ENCODE data around the gene PA2G4.

The PA2G4 gene

DNA sequence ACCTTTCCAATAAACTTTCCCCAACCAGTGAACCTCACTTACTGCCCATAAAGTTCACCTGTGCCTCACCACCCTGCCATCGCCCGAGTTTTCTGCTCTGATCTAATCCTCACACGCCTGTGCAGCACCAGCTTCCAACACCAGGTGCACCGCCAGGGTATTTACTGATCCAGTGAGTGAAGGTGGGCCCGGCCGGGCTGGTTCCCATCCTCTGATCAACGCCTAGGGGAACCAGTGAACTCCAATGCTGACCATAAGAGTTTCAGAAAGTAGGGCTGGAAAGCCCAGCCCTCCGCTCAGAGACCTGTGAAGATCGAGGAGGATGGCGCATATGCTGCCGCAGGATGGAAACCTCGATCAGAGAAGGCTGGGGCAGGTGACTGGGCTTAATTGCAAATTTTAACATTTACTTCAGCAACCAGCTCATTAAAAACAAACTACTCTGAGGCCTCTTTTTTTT is 47.3 kb downstream of the PA2G4 start:
- H3K9ac ChIP-seq (ENCODE audit: low read length) = peak overlapping the region; percentile 86
- H2AFZ ChIP-seq (ENCODE audit: low read depth, low read length) = peak overlapping the region; percentile 88
- peaks cover 8% of the 10 kb centered on the region; the same call in 1 of the 2 replicates for H3K79me2 ChIP-seq (ENCODE audit: low read length)
- TF ChIP-seq, protein P1, sequence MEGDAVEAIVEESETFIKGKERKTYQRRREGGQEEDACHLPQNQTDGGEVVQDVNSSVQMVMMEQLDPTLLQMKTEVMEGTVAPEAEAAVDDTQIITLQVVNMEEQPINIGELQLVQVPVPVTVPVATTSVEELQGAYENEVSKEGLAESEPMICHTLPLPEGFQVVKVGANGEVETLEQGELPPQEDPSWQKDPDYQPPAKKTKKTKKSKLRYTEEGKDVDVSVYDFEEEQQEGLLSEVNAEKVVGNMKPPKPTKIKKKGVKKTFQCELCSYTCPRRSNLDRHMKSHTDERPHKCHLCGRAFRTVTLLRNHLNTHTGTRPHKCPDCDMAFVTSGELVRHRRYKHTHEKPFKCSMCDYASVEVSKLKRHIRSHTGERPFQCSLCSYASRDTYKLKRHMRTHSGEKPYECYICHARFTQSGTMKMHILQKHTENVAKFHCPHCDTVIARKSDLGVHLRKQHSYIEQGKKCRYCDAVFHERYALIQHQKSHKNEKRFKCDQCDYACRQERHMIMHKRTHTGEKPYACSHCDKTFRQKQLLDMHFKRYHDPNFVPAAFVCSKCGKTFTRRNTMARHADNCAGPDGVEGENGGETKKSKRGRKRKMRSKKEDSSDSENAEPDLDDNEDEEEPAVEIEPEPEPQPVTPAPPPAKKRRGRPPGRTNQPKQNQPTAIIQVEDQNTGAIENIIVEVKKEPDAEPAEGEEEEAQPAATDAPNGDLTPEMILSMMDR (IDR thresholded peaks at IDR 0.05; ENCODE audit: low read depth, low read length) = peak; percentile 34
- TF ChIP-seq EZH2phosphoT487 (IDR thresholded peaks at IDR 0.05; ENCODE audit: low read depth) = no peak
- H4K20me1 ChIP-seq (ENCODE audit: insufficient read depth, low read length) = no peaks in the 10 kb centered on the region
- peaks cover 11% of the 10 kb centered on the region for H3K4me1 ChIP-seq (ENCODE audit: low read length)
- H3K4me2 ChIP-seq (ENCODE audit: low read length) = peak overlapping the region; percentile 91
- no peaks in the 10 kb centered on the region for H3K27me3 ChIP-seq (ENCODE audit: low read depth, low read length)
- H3K27ac ChIP-seq (ENCODE audit: low read length) = peak overlapping the region; percentile 78
- no peaks in the 10 kb centered on the region for H3K9me3 ChIP-seq (ENCODE audit: insufficient read depth, low read length)
- H3K36me3 ChIP-seq (replicated peaks; ENCODE audit: low read depth, low read length) = no peaks in the 10 kb centered on the region
- peak overlapping the region; percentile 91 for H3K4me3 ChIP-seq (ENCODE audit: low read length)

DNA sequence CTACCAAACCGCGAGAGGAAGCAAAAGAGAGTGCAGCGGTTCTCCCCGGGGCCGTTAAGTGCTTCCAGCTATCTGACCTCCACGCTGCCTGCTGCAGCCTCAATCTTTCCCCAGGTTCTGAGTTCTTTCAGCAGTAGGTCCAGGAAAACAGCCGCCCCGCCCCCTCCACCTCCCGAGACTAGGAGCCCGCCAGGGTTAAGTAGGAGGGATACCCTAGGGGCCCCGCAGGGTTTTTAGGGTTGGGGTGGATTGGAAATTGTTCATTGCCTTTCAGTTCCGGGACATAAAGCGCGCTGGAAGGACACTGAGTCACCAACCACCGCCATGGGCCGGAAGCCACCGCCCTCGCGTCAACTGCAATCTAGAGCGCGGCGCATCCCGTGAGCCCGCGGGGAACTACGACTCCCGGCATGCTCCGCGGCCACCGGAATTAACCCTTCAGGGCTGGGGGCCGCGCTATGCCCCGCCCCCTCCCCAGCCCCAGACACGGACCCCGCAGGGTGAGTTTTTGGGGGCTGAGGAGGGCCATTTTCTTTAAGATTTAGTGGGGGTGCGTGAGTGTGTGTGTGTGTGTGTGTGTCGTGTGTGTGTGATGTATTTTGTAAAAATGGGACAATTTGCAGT is 47.9 kb downstream of the PA2G4 start, which contains the start of gene MYL6B:
TSS of gene MYL6B (plus strand) at position 456 of the 624 bp plus-strand sequence. CDS start 1,332 bp downstream, outside the sequence.
- Histone ChIP-seq H3K9ac (ENCODE audit: low read length) (peak within 1 kb of the TSS; percentile 86), H3K36me3 (replicated peaks; ENCODE audit: low read depth, low read length) (no peaks in the 10 kb centered on the region), H3K9me3 (ENCODE audit: insufficient read depth, low read length) (no peaks in the 10 kb centered on the region), H3K4me1 (ENCODE audit: low read length) (peaks cover 15% of the 10 kb centered on the region), H3K27ac (ENCODE audit: low read length) (peak within 1 kb of the TSS; percentile 78), H3K79me2 (ENCODE audit: low read length) (peaks cover 8% of the 10 kb centered on the region; the same call in 1 of the 2 replicates), H3K27me3 (ENCODE audit: low read depth, low read length) (no peaks in the 10 kb centered on the region), H3K4me2 (ENCODE audit: low read length) (peak within 1 kb of the TSS; percentile 94), H2AFZ (ENCODE audit: low read depth, low read length) (peak within 1 kb of the TSS; percentile 88), H3K4me3 (ENCODE audit: low read length) (peak within 1 kb of the TSS; percentile 91), H4K20me1 (ENCODE audit: insufficient read depth, low read length) (no peaks in the 10 kb centered on the region)
- no peak for TF ChIP-seq EZH2phosphoT487 (IDR thresholded peaks at IDR 0.05; ENCODE audit: low read depth)
- TF ChIP-seq, protein P1 (IDR thresholded peaks at IDR 0.05; ENCODE audit: low read depth, low read length) = no peak

DNA sequence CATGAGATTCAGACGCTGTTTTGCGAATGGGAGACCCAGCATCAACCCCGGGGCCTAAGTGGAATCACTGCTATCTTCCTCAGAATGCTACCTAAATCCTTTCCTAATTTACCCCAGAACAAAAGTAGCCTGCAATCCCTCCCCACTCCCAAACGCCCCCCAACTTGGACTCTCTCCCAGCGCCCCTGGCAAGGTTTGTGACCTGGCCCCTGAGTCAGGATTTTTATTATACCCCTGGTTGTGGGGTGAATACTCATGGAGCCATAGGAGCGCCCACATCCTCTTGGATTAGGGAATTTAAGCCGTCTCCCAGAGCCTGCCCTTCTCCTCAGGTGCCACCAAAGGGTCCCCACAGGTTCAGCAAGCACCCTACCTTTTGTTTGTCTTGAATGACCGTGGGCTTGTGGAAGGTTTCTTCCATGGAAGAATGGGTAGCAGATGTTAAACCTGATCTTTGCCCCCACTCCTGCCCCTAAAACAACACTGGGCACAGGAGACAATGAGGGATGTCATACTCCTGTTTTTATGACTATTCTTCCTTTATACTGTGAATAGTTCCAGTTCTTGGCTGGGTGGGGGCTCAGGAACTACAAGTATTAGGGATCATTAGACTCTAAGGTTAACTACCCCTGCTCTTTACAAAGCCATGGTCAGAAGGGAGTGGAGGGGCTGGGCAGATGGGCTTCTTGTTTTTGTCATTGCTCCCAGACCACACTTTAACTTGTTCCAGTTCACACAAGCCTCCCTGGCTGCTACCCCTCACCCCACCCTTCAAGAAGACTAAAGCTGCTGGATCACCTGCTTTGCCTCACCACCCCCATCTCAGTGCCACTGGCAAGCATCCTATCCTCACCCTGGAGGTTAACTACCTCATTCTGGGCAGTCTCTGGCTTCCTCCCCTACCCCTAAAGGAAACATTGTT is 48.7 kb downstream of the PA2G4 start:
- peak overlapping the region; percentile 91 for H3K4me3 ChIP-seq (ENCODE audit: low read length)
- no peak for TF ChIP-seq EZH2phosphoT487 (IDR thresholded peaks at IDR 0.05; ENCODE audit: low read depth)
- TF ChIP-seq, protein P1 (IDR thresholded peaks at IDR 0.05; ENCODE audit: low read depth, low read length) = no peak
- H3K9ac ChIP-seq (ENCODE audit: low read length) = peak overlapping the region; percentile 86
- H3K4me1 ChIP-seq (ENCODE audit: low read length) = peaks cover 17% of the 10 kb centered on the region
- H3K9me3 ChIP-seq (ENCODE audit: insufficient read depth, low read length) = no peaks in the 10 kb centered on the region
- peak overlapping the region; percentile 94 for H3K4me2 ChIP-seq (ENCODE audit: low read length)
- H3K79me2 ChIP-seq (ENCODE audit: low read length) = peaks cover 8% of the 10 kb centered on the region; the same call in 1 of the 2 replicates
- no peaks in the 10 kb centered on the region for H3K27me3 ChIP-seq (ENCODE audit: low read depth, low read length)
- peak overlapping the region; percentile 6; the same call in 1 of the 2 replicates for H2AFZ ChIP-seq (ENCODE audit: low read depth, low read length)
- H3K36me3 ChIP-seq (replicated peaks; ENCODE audit: low read depth, low read length) = no peaks in the 10 kb centered on the region
- H4K20me1 ChIP-seq (ENCODE audit: insufficient read depth, low read length) = no peaks in the 10 kb centered on the region
- no peak overlapping the region for H3K27ac ChIP-seq (ENCODE audit: low read length)

DNA sequence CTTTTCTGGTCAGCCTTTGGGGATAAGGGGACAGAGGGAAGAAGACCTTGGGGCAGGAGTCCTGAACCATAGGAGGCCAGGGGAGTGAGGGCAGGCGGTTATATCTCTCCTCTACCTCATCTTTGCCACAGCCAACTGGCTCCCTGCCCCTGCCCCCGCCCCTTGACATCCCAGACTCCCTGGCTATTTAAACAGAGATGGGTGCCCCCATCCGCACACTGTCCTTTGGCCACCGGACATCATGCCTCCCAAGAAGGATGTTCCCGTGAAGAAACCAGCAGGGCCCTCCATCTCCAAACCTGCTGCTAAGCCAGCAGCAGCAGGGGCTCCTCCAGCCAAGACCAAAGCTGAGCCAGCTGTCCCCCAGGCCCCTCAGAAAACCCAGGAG is 49.3 kb downstream of the PA2G4 start:
- TF ChIP-seq, protein P1 (IDR thresholded peaks at IDR 0.05; ENCODE audit: low read depth, low read length) = no peak
- TF ChIP-seq EZH2phosphoT487 (IDR thresholded peaks at IDR 0.05; ENCODE audit: low read depth) = no peak
- H3K9ac ChIP-seq (ENCODE audit: low read length) = no peak overlapping the region
- no peaks in the 10 kb centered on the region for H3K9me3 ChIP-seq (ENCODE audit: insufficient read depth, low read length)
- no peaks in the 10 kb centered on the region for H4K20me1 ChIP-seq (ENCODE audit: insufficient read depth, low read length)
- H3K27me3 ChIP-seq (ENCODE audit: low read depth, low read length) = no peaks in the 10 kb centered on the region
- H2AFZ ChIP-seq (ENCODE audit: low read depth, low read length) = no peak overlapping the region
- H3K36me3 ChIP-seq (replicated peaks; ENCODE audit: low read depth, low read length) = peaks cover 2% of the 10 kb centered on the region
- H3K79me2 ChIP-seq (ENCODE audit: low read length) = peaks cover 14% of the 10 kb centered on the region
- H3K4me3 ChIP-seq (ENCODE audit: low read length) = no peak overlapping the region
- H3K4me1 ChIP-seq (ENCODE audit: low read length) = peaks cover 17% of the 10 kb centered on the region
- no peak overlapping the region for H3K27ac ChIP-seq (ENCODE audit: low read length)
- peak overlapping the region; percentile 94 for H3K4me2 ChIP-seq (ENCODE audit: low read length)

Data from OCI-LY3 (cell line).